Panc1 (cell line): ENCODE measurements around the gene CACNA1B.
"Not testable (repeated sequence)": the region's sequence is repeated elsewhere in the genome, so short reads cannot be mapped to it uniquely, and the experiment has no call there.

ENCODE experiments used
- POLR2AphosphoS5 ChIP-seq: IDR thresholded peaks from 2 replicates; pipeline ENCODE4 v1.6.1; 2012; ENCODE audit warnings: mild to moderate bottlenecking, low read depth, low read length, moderate library complexity
- TF ChIP-seq, protein P1 (sequence below): fragments of 450-650 bp; IDR thresholded peaks from 2 replicates; pipeline ENCODE4 v1.5.1; 2017; ENCODE audit warnings: mild to moderate bottlenecking
- TF ChIP-seq, protein P2 (sequence below), 2 experiments: IDR thresholded peaks; 2 replicates each; pipeline ENCODE4 v1.6.1; 2011 to 2012; ENCODE audit warnings: low read depth in 2 of 2, control low read depth in 1 of 2, low read length in 1 of 2, mild to moderate bottlenecking in 1 of 2, moderate library complexity in 1 of 2; ENCODE audit not compliant: insufficient read depth in 1 of 2

DNA sequence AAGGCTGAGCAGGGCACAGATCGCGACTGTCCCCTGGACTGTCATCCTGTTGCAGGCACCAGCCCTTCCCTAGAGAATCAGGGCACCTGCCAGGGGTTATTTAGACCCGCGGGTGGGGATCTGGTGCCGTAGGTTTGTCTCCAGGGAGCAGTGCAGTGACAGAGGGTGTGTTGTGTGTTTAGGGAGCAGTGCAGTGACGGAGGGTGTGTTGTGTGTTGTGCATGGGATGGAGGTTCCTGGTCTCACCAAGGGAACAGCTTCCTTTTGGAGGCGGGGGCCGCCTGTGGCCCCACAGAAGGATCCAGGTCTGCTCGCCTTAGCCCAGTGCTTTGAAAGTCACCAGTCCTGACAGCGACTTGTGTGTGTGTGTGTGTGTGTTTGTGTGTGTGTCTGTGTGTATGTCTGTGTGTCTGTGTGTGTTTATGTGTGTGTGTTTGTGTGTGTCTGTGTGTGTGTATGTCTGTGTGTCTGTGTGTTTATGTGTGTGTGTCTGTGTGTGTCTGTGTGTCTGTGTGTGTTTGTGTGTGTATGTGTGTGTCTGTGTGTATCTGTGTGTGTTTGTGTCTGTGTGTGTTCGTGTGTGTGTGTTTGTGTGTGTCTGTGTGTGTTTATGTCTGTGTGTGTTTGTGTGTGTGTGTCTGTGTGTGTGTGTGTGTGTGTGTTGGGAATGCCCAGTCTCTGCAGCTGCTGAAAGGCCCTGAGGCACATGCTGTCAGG lies 265.1 kb downstream of the CACNA1B start:
- TF ChIP-seq, protein P1, sequence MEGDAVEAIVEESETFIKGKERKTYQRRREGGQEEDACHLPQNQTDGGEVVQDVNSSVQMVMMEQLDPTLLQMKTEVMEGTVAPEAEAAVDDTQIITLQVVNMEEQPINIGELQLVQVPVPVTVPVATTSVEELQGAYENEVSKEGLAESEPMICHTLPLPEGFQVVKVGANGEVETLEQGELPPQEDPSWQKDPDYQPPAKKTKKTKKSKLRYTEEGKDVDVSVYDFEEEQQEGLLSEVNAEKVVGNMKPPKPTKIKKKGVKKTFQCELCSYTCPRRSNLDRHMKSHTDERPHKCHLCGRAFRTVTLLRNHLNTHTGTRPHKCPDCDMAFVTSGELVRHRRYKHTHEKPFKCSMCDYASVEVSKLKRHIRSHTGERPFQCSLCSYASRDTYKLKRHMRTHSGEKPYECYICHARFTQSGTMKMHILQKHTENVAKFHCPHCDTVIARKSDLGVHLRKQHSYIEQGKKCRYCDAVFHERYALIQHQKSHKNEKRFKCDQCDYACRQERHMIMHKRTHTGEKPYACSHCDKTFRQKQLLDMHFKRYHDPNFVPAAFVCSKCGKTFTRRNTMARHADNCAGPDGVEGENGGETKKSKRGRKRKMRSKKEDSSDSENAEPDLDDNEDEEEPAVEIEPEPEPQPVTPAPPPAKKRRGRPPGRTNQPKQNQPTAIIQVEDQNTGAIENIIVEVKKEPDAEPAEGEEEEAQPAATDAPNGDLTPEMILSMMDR: not testable (repeated sequence)
- TF ChIP-seq, protein P2, sequence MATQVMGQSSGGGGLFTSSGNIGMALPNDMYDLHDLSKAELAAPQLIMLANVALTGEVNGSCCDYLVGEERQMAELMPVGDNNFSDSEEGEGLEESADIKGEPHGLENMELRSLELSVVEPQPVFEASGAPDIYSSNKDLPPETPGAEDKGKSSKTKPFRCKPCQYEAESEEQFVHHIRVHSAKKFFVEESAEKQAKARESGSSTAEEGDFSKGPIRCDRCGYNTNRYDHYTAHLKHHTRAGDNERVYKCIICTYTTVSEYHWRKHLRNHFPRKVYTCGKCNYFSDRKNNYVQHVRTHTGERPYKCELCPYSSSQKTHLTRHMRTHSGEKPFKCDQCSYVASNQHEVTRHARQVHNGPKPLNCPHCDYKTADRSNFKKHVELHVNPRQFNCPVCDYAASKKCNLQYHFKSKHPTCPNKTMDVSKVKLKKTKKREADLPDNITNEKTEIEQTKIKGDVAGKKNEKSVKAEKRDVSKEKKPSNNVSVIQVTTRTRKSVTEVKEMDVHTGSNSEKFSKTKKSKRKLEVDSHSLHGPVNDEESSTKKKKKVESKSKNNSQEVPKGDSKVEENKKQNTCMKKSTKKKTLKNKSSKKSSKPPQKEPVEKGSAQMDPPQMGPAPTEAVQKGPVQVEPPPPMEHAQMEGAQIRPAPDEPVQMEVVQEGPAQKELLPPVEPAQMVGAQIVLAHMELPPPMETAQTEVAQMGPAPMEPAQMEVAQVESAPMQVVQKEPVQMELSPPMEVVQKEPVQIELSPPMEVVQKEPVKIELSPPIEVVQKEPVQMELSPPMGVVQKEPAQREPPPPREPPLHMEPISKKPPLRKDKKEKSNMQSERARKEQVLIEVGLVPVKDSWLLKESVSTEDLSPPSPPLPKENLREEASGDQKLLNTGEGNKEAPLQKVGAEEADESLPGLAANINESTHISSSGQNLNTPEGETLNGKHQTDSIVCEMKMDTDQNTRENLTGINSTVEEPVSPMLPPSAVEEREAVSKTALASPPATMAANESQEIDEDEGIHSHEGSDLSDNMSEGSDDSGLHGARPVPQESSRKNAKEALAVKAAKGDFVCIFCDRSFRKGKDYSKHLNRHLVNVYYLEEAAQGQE (IDR thresholded peaks at IDR 0.05; ENCODE audit: insufficient read depth in 1 of 2, low read depth in 2 of 2, low read length in 1 of 2): not testable (repeated sequence)
- TF ChIP-seq POLR2AphosphoS5: not testable (repeated sequence)
